Astrocyte of the spinal cord (primary cell): ENCODE measurements around the gene F10.

Source experiments
- DNase-seq: peaks from one replicate; pipeline ENCODE4 v3.0.0; 2011; ENCODE audit warnings: low read depth, low spot score
- H3K4me3 ChIP-seq: 2 replicates; pipeline ENCODE4 v1.5.1; 2011; ENCODE audit warnings: low read depth, mild to moderate bottlenecking, low read length, moderate library complexity
- in situ Hi-C: cut with HindIII; loops from 2 replicates; pipeline ENCODE4 v1.10.0; 2017; ENCODE audit warnings: low sequenced_read_pairs
- TF ChIP-seq, protein P1 (sequence below): IDR thresholded peaks from 2 replicates; pipeline ENCODE4 v1.5.1; 2012; ENCODE audit warnings: low read depth, mild to moderate bottlenecking, low read length, inconsistent platforms

The F10 gene

DNA sequence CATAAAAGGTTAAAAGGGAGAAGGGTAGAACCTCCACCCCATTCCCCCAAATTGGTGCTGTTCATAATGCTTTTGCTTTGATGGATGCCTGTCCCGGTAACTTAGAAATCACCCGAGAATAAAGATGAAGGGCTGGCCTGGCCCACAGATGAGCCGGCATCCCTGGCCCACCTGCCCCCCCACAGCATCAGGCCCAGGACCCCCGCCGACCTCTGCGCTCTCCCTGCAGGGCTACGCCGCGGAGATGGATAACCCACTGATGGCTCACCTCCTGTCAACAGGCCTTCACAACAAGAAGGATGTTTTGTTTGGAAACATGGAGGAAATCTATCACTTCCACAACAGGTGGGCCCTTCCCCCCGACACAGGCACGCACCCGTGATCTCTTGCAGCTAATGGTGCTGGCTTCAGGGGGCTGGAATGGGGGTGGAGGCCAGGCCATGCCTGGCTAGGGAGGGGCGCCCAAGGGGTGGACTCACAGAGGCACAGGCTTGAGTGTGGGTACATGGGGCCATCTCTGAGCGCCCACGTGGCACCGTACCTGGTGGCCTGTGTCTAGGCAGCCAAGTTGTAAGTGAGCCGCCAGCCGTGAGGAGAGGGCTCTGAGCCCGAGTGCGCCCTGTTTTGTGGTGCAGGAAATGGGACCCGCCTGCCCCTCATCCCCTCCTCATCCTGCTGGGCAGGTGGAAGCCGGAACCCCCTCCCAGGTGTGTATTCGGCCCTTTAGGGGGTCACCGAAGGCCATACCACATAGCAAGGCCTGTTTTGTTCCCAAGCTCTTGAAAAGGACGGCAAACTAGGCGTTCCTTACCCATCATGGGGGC, 40.2 kb upstream of the F10 start:
- H3K4me3 ChIP-seq: no peak overlapping the region
- TF ChIP-seq, protein P1, sequence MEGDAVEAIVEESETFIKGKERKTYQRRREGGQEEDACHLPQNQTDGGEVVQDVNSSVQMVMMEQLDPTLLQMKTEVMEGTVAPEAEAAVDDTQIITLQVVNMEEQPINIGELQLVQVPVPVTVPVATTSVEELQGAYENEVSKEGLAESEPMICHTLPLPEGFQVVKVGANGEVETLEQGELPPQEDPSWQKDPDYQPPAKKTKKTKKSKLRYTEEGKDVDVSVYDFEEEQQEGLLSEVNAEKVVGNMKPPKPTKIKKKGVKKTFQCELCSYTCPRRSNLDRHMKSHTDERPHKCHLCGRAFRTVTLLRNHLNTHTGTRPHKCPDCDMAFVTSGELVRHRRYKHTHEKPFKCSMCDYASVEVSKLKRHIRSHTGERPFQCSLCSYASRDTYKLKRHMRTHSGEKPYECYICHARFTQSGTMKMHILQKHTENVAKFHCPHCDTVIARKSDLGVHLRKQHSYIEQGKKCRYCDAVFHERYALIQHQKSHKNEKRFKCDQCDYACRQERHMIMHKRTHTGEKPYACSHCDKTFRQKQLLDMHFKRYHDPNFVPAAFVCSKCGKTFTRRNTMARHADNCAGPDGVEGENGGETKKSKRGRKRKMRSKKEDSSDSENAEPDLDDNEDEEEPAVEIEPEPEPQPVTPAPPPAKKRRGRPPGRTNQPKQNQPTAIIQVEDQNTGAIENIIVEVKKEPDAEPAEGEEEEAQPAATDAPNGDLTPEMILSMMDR: no peak
- in situ Hi-C loops: no loop called here
- no peak for DNase-seq

DNA sequence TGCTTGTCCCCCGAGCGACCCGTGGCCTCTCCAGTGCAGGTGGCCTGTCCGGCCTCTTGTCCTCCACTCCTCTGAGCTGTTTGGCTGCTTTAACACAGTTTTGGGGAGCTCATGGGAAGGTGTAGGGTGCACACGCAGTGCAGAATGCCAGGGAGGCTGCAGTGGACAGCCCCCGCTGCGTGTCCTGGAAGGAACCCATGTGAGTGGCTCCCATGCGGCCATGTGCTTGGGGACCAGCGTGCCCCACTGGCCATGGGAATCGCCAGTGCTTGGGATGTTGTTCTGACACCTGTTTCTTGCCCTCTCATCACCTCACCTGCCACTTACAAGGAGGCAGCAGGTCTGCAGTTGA, 39.6 kb upstream of the F10 start:
- no peak for DNase-seq
- TF ChIP-seq, protein P1: no peak
- in situ Hi-C loops: no loop called here
- H3K4me3 ChIP-seq: no peak overlapping the region

DNA sequence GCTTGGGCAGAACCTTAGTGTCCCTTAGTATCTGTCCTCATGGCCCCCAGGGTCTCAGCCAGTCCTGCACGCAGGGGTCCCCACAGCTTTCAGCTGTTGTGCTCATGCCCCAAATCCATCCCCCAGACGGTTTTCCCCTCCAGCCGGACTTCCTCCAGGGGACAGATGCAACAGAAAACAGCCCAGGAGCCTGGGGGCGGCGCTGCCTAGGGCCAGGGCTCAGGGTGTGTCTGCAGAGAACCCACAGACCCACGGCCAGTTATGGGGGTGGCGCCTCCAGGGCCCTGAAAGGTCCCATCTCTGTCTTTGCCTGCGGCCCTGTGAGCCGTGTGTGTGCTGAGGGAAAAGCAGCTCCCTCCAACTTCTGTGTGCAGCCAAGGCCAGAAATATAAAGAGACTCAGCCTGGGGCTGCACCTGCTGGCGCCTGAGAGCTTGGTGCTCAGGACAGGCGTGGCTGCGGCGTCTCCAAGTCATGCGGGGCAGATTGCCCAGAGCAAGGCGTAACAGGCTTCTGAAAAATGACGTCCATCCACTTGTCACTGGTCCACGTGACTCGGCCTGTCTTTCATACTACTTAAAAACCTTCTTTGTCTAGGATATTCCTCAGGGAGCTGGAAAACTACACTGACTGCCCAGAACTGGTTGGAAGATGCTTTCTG, 39.1 kb upstream of the F10 start:
- TF ChIP-seq, protein P1: no peak
- in situ Hi-C loops: no loop called here
- no peak for DNase-seq
- H3K4me3 ChIP-seq: no peak overlapping the region

DNA sequence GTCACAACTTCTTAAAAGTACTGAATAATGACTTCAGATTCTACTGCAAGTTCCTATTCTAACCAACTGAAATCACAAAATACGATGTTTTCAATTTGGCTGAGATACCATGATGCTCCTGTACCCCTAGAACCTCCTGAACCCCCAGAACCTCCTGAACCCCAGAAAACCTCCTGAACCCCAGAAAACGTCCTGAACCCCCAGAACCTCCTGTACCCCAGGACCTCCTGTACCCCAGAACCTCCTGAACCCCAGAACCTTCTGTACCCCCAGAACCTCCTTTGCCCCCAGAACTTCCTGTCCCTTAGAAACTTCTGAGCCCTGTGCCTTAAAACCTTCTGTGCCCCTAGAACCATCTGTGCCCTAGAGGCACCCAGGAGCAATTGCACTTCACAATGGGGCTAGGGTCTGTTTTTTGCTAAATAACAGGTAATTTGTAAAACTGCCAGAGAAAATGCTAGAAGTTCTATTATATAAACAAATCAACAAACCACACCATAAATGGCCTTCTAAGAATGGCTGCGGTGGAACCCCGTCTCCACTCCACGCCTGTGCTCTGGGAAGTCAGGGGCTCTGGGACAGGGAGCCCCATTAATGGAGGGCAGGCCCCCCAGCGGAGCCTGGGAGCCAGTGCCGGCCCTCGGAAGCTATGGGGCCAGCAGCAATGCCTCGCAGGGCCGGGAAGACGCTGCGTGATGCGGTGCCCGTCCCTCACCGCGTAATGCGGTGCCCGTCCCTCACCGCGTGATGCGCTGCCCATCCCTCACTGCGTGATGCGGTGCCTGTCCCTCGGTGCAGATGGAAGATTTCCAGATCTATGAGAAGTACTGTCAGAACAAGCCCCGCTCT, 38.3 kb upstream of the F10 start:
- TF ChIP-seq, protein P1: peak; percentile 16
- no peak for DNase-seq
- in situ Hi-C loops: no loop called here
- H3K4me3 ChIP-seq: no peak overlapping the region

DNA sequence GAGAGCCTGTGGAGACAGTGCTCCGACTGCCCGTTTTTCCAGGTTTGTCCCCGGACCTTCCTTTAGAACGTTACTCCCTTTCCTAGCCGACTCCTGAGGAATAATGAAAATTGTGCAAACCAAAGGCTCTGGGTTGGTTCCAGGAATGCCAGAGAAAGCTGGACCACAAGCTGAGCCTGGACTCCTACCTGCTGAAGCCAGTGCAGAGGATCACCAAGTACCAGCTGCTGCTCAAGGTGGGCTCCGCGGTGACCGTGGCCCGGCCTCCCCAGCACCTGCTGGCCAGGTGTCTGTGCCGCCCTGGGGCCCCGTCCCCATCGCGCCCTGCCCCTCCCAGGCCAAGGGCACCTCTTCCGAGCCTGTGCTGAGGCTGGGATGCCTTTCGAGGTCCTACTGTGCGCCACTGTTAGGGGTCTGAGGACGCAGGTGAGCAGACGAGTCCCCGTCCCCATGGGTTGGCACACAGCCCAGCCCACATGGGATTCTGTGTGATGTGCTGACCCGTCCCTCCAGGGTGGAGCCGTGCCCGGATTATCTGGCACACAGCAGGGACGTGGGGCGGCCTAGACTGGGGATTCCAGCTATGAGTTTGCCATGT, 37.6 kb upstream of the F10 start:
- in situ Hi-C loops: no loop called here
- H3K4me3 ChIP-seq: no peak overlapping the region
- DNase-seq: no peak
- TF ChIP-seq, protein P1: no peak
